Epidermal melanocyte (primary cell): ENCODE measurements around the gene CTF1.
"Not testable (repeated sequence)": the region's sequence is repeated elsewhere in the genome, so short reads cannot be mapped to it uniquely, and the experiment has no call there.

Experiments used
- DNase-seq: peaks from one replicate; pipeline ENCODE4 v3.0.0; 2011; ENCODE audit warnings: low spot score; ENCODE audit not compliant: insufficient read length

CTF1 gene, protein sequence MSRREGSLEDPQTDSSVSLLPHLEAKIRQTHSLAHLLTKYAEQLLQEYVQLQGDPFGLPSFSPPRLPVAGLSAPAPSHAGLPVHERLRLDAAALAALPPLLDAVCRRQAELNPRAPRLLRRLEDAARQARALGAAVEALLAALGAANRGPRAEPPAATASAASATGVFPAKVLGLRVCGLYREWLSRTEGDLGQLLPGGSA

GRCh38 chr16:30896261-30896888 lies at the start of gene CTF1:
CTF1 (plus strand) TSS chr16:30896614; CDS start chr16:30896644, 30 bp downstream.
- peak; percentile 68 for DNase-seq

DNA sequence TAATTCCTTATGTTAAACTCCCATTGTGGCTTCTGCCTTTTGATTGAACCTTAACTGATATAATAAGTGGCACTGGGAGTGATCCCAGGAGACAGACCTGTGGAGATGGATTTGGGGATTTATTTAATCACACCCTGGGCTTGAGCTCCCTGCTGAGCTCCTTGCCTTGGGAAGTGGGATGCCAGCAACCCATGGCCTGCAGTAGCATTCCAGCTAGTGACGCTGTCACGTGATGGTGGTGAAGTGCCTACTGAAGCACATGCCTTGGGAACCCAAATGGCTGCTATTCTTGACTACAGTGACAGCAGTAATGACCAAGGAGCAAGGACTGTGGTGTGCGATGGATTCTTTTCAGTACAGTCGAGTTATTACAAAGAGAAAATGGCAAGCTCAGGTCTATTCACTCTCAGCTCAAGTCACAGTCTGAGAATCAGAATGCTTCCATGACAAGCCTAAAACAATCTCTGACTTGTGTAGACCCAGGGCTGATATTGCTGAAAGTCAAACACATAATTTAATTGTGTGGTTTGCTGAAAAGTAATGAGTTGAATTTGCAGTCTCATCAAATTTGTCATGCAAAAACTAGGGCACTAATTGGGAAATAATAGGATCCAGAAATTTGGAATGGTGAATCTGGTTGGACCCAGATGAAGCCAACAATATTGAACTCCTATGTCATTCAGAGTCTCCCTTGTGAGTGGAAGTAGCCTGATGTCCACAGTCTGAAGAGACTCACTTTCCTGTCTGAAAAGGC lies 49.6 kb upstream of the CTF1 start:
- no peak for DNase-seq

DNA sequence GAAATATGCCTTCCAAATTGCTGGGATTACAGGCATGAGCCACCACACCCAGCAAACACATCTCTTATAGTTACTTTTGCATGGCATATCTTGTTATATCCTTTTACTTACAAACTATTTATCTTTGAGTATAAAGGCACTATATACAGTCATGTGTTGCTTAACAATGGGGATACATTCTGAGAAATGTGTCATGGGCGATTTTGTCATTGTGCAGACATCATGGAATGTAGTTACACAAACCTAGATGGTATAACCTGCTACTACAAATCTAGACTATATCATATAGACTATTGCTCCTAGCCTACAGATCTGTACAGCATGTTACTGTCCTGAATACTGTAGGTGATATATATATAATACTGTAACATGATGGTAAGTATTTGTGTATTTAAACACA lies 46.2 kb upstream of the CTF1 start:
- DNase-seq = no peak

DNA sequence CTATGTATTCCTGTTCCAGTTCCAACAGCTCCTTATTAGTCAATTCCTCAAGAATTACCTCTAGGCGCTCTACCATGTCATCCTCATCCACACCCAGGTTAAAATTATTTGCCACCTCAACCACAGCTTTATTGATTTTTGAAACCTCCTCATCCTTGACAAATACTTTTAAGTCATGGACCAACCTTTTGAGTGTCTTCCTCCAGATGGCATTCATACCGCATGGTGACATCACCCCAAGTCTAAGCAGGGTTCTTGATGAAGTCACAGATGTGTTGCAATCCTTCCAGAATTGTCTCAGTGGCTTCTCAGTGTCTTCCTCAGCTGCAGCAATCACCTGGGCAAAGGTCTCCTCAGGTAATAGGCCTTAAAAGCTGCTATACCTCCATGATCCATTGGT lies 42.7 kb upstream of the CTF1 start:
- DNase-seq = no peak

DNA sequence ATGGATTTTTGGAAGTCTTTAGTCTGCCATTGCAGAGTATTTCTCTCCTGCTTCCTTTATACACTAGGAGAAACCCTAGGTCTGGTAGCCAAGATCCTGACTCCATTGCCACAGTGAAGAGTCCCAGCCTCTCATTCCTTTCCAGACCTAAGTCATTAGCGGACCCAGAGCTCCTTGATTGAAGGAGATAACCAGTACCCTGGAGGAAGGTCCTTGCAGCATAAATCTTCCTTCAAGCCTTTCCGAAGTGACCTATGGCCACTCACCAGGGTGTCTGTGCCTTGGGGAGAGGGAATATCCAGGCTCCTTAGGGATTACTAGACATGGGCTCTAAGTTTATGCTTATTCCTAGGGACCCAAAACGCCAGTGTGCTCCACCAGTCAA lies 38.3 kb upstream of the CTF1 start:
- no peak for DNase-seq

- no peak for DNase-seq
Observed at GRCh38 chr16:30858829-30859423, 37.5 kb upstream of the CTF1 start.

GRCh38 chr16:30860729-30861128 lies 35.7 kb upstream of the CTF1 start:
- not testable (repeated sequence) for DNase-seq

DNA sequence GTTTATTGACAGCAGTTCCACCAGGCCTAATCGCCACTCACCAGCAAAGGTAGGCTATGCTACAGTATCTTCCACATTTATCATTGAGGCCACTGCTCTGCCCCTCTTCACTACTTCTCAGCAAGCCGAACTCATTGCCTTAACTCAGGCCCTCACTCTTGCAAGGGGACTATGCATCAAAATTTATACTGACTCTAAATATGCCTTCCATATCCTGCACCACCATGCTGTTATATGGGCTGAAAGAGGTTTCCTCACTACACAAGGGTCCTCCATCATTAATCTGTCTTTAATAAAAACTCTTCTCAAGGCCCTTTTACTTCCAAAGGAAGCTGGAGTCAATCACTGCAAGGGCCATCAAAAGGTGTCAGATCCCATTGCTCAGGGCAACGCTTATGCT lies 33.2 kb upstream of the CTF1 start:
- DNase-seq = not testable (repeated sequence)

DNA sequence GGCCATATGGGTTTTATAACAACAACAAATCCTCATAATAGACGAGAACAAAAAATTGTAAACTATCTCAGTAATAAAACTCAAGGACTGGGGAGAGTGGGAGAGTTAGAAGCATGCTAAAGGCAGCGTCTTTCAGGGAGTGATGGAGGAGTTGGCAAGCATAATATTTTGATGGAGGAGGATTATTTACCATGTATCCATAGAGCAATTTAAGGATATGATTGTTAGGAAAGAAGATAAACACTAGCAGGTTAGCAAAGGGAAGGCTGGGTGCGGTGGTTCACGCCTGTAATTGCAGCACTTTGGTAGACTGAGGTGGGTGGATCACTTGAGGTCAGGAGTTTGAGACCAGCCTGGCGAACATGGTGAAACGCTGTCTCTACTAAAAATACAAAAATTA lies 30.4 kb upstream of the CTF1 start:
- no peak for DNase-seq

GRCh38 chr16:30867747-30868146 lies 28.7 kb upstream of the CTF1 start:
- DNase-seq = no peak

GRCh38 chr16:30870904-30871303 lies 25.5 kb upstream of the CTF1 start:
- DNase-seq = no peak

DNA sequence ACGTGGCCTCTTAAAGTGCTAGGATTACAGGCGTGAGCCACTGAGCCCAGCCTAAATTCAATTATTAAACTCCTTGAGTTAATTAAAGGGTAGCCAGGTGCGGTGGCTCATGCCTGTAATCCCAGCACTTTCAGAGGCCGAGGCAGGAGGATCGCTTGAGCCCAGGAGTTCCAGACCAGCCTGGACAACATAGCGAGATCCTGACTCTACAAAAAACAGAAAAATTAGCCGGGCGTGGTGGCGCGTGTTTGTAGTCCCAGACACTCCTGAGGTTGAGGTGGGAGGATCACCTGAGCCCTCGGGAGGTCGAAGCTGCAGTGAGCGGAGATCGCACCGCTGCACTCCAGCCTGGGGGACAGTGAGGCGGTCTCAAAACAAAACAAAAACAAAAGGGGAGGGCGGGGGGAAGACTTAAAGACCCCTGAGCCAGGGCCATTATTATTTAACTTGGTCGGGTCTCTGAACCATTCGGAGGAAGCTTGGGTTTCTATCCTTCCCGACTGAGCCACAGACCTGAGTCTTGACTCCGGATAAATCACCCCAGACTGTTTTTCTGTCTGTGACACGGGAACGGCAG lies 22.1 kb upstream of the CTF1 start:
- DNase-seq = no peak

DNA sequence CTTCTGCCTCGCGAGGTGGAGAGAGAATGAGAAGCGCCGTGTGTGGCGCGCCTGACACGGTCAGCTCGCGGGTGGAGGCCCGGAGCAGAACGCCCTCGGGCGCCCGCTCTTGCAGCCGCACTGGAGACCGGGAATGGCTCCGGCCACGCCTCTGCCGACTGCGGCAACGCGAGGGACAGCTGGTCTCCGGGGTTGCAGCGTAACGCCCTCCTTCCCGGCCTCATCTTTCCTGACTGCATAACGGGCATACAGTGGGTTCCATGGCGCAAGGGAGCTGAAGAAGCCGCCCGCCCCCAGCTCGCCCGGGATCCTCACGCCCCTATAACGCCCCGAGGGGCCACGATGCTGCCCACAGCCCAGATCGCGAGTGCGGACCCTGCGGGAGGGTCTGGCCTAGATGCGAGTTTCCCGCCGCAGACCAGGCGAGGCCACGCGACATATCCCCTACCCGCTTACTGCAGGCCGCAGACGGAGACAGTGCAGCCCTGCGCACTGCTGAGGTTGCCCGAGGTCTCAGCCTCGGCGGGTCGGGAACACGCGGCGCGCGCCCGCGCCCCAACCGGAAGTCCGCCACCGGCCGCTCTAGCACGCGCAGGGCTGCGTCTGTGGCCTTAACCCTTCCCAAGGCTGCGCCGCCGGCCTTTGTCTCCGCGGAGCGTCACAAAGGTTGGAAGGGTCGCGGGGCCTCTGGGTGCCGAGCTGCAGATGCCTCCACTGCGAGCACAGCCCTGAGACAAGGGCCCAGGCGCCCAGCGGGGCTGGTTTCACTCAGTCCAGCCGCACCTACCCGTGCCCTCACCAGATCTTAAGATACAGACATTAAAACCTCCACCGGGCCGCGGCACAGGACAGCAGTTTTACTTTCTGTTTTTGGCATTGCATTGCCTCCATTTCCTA lies 21.3 kb upstream of the CTF1 start:
- peak; percentile 85 for DNase-seq

GRCh38 chr16:30875871-30876801 lies 20.3 kb upstream of the CTF1 start:
- DNase-seq = no peak

DNA sequence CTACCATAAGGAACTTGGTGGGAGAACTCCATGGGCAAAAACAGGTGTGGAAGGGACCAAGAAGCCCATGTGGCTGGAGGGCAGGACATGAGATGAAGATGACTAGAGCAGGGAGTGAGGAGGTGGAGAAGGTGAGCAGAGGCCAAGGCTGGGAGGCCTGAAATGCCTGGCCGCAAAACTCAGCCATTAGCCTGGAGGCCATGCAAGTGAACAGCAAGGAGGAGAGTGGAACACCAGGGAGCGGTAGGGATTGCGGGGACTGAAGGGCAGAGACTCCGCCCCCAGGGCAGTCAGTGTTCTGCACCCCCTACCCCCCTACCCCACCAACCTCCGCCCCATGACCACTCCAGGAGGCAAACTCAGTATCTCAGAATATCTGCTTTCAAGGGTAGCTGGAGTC lies 19.5 kb upstream of the CTF1 start:
- no peak for DNase-seq

- DNase-seq = no peak
Observed at GRCh38 chr16:30882429-30883310, 13.7 kb upstream of the CTF1 start.

DNA sequence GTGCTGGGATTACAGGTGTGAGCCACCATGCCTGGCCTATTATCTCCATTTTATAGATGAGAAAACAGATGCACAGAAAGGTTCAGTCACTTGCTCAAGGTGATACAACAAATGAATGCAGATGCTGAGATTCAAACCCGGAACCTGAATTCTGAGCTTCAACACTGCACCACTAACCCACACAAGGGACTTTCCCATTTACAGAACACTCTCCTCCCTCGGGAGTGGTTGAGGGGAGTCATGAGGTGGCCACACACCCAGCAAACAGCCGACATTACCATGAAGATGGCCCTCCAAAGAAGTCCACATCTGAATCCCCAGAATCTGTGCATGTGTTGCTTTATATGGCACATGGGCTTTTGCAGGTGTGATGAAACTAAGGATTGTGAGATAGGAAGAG lies 11.7 kb upstream of the CTF1 start:
- no peak for DNase-seq

DNA sequence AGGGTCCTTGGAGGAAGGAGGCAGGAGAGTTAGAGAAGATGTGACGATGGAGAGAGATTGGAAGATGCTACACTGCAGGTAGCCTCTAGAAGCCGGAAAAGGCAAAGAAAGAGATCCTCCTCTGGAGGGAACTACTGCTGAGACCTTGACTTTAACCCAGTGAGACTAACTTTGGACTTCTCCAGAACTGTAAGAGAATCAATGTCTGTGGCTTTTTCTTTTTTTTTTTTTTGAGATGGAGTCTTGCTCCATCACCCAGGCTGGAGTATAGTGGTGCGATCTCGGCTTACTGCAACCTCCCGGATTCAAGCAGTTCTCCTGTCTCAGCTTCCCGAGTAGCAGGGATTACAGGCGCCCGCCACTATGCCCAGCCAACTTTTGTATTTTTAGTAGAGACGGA lies 11.2 kb upstream of the CTF1 start:
- DNase-seq = no peak

GRCh38 chr16:30886145-30886544 lies 10.3 kb upstream of the CTF1 start:
- no peak for DNase-seq
